ENCODE results near the gene GDF3. TPM values are rescaled to one million over a fixed set of nuclear protein-coding genes. Genes with fewer than 3 reads are reported as not detected.
"Not testable (repeated sequence)": the region's sequence is repeated elsewhere in the genome, so short reads cannot be mapped to it uniquely, and the experiment has no call there.

The GDF3 gene
- total and polyA plus RNA-seq, 2 donors (not counting 1 experiment from before 2014, with no cell fraction given) = not detected

- Histone ChIP-seq H3K4me1 (ENCODE audit: control insufficient read depth in 2 of 2, insufficient read depth in 2 of 2, low read length in 2 of 2) (no peaks in the 10 kb centered on the region), H3K36me3 (replicated peaks in 1 of 2; ENCODE audit: control extremely low read depth in 1 of 2, control insufficient read depth in 1 of 2, extremely low read depth in 1 of 2, insufficient read depth in 2 of 2, low read length in 1 of 2) (no peaks in the 10 kb centered on the region), H4K20me1 (ENCODE audit: control insufficient read depth, insufficient read depth, low read length, poor library complexity, severe bottlenecking) (no peaks in the 10 kb centered on the region), H3K27ac (ENCODE audit: low read length in 2 of 2) (no peak overlapping the region), H3K27me3 (replicated peaks in 1 of 4; ENCODE audit: control extremely low read depth in 1 of 4, control insufficient read depth in 3 of 4, insufficient read depth in 4 of 4, low read length in 3 of 4) (no peaks in the 10 kb centered on the region), H2AFZ (ENCODE audit: insufficient read depth, low read depth, low read length, poor library complexity, severe bottlenecking) (no peak overlapping the region), H3K79me2 (ENCODE audit: control insufficient read depth, insufficient read depth, low read length) (no peaks in the 10 kb centered on the region), H3K9me3 (ENCODE audit: control extremely low read depth in 1 of 3, control insufficient read depth in 2 of 3, insufficient read depth in 1 of 3, low read length in 2 of 3) (no peaks in the 10 kb centered on the region), H3K4me3 (ENCODE audit: control extremely low read depth in 1 of 5, extremely low read depth in 1 of 5, insufficient read depth in 1 of 5, low read depth in 2 of 5, low read length in 4 of 5) (no peak overlapping the region), H3K4me2 (replicated peaks; ENCODE audit: low read depth, low read length, poor library complexity, severe bottlenecking) (no peak overlapping the region), H3K9ac (ENCODE audit: low read length) (no peak overlapping the region)
- TF ChIP-seq EZH2 (IDR thresholded peaks at IDR 0.05; ENCODE audit: borderline replicate concordance, insufficient read depth, low read depth, low read length, poor library complexity, severe bottlenecking) = no peak
- TF ChIP-seq CTCF (IDR thresholded peaks at IDR 0.05) = no peak
- Mint-ChIP-seq H3K9me3 (ENCODE audit: insufficient read depth) (no peaks in the 10 kb centered on the region), H3K27me3 (peaks cover 10% of the 10 kb centered on the region), H3K4me3 (no peak overlapping the region), H3K4me1 (no peaks in the 10 kb centered on the region), H3K27ac (no peak overlapping the region)
- ChIA-PET CTCF (no interaction called here), POLR2A (no interaction called here)
- intact Hi-C loops (cut with micrococcal nuclease) = no loop called here
- 50% methylated on average over 3 of the region's 5 CpGs for WGBS (ENCODE audit: insufficient coverage)
- ATAC-seq (ENCODE audit: low read depth) (no peak), DNase-seq (no peak)
Observed at GRCh38 chr12:7731486-7731885, 35.9 kb upstream of the GDF3 start.

GRCh38 chr12:7730984-7731383, 35.4 kb upstream of the GDF3 start:
- H3K27me3 ChIP-seq (replicated peaks in 1 of 4; ENCODE audit: control extremely low read depth in 1 of 4, control insufficient read depth in 3 of 4, insufficient read depth in 4 of 4, low read length in 3 of 4); H3K79me2 ChIP-seq (ENCODE audit: control insufficient read depth, insufficient read depth, low read length); H3K9me3 ChIP-seq (ENCODE audit: control extremely low read depth in 1 of 3, control insufficient read depth in 2 of 3, insufficient read depth in 1 of 3, low read length in 2 of 3); H3K4me1 Mint-ChIP-seq; ATAC-seq (ENCODE audit: low read depth); H3K9ac ChIP-seq (ENCODE audit: low read length); H3K4me3 ChIP-seq (ENCODE audit: control extremely low read depth in 1 of 5, extremely low read depth in 1 of 5, insufficient read depth in 1 of 5, low read depth in 2 of 5, low read length in 4 of 5); H3K4me3 Mint-ChIP-seq; H3K36me3 ChIP-seq (replicated peaks in 1 of 2; ENCODE audit: control extremely low read depth in 1 of 2, control insufficient read depth in 1 of 2, extremely low read depth in 1 of 2, insufficient read depth in 2 of 2, low read length in 1 of 2); H3K4me2 ChIP-seq (replicated peaks; ENCODE audit: low read depth, low read length, poor library complexity, severe bottlenecking); H3K27ac ChIP-seq (ENCODE audit: low read length in 2 of 2); H3K27ac Mint-ChIP-seq; H2AFZ ChIP-seq (ENCODE audit: insufficient read depth, low read depth, low read length, poor library complexity, severe bottlenecking); H3K4me1 ChIP-seq (ENCODE audit: control insufficient read depth in 2 of 2, insufficient read depth in 2 of 2, low read length in 2 of 2); intact Hi-C loops (cut with micrococcal nuclease); DNase-seq; H3K9me3 Mint-ChIP-seq (ENCODE audit: insufficient read depth); H4K20me1 ChIP-seq (ENCODE audit: control insufficient read depth, insufficient read depth, low read length, poor library complexity, severe bottlenecking): not testable (repeated sequence)
- CTCF ChIA-PET = interaction anchor here (0.6 to 0.7 kb wide), 2 partner anchors 126 to 1281 kb away, joined by 3 read pairs; no protein-coding TSS in a partner anchor
- H3K27me3 Mint-ChIP-seq = peaks cover 10% of the 10 kb centered on the region
- POLR2A ChIA-PET = interaction anchor here (0.7 kb wide), 1 partner anchor 442 kb away, joined by 5 read pairs; no protein-coding TSS in a partner anchor
